OCI-LY1 (cell line): ENCODE results near the gene BIK.

ENCODE experiments used
- H2AFZ ChIP-seq: fragments of 200-600 bp; sonication (generic), shearing (Covaris generic); 2 replicates; pipeline ENCODE4 v1.6.0; 2014; ENCODE audit warnings: antibody characterized with exemption, mild to moderate bottlenecking, low read length
- H3F3A ChIP-seq: fragments of 200-600 bp; sonication (generic), shearing (Covaris generic); 2 replicates; pipeline ENCODE4 v1.6.0; 2014; ENCODE audit warnings: mild to moderate bottlenecking, antibody characterized with exemption, low read length, moderate library complexity; ENCODE audit not compliant: insufficient read depth
- H3K27ac ChIP-seq: fragments of 200-600 bp; sonication (generic); 2 replicates; pipeline ENCODE4 v1.5.1; 2014; ENCODE audit warnings: low read length, mixed run types, mild to moderate bottlenecking, low read depth; ENCODE audit not compliant: poor library complexity, severe bottlenecking
- H3K27me3 ChIP-seq: fragments of 200-600 bp; sonication (generic); 2 replicates; pipeline ENCODE4 v1.6.0; 2014; ENCODE audit warnings: antibody characterized with exemption, mild to moderate bottlenecking, low read length, moderate library complexity; ENCODE audit not compliant: insufficient read depth
- H3K36me3 ChIP-seq: fragments of 200-600 bp; sonication (generic); 2 replicates; pipeline ENCODE4 v1.6.1; 2014; ENCODE audit warnings: mild to moderate bottlenecking, antibody characterized with exemption, low read length, moderate library complexity, mixed read lengths; ENCODE audit not compliant: insufficient read depth
- H3K4me1 ChIP-seq: fragments of 200-600 bp; sonication (generic); 2 replicates; pipeline ENCODE4 v1.5.1; 2014; ENCODE audit warnings: mild to moderate bottlenecking, low read length, moderate library complexity; ENCODE audit not compliant: insufficient read depth, severe bottlenecking
- H3K4me2 ChIP-seq: fragments of 200-600 bp; sonication (generic), shearing (Covaris generic); 2 replicates; pipeline ENCODE4 v1.6.1; 2014; ENCODE audit warnings: low read length
- H3K4me3 ChIP-seq: fragments of 200-600 bp; sonication (generic); 2 replicates; pipeline ENCODE4 v1.5.1; 2014; ENCODE audit warnings: low read length, low read depth, mild to moderate bottlenecking, mixed read lengths; ENCODE audit not compliant: poor library complexity, severe bottlenecking
- H3K79me2 ChIP-seq: fragments of 200-600 bp; shearing (Covaris generic); 2 replicates; pipeline ENCODE4 v1.6.1; 2016; ENCODE audit warnings: mixed run types, low read length, mixed read lengths; ENCODE audit not compliant: insufficient read depth
- H3K9ac ChIP-seq: fragments of 200-600 bp; sonication (generic), shearing (Covaris generic); 2 replicates; pipeline ENCODE4 v1.6.1; 2014; ENCODE audit warnings: mild to moderate bottlenecking, low read length, mixed read lengths
- H3K9me2 ChIP-seq: fragments of 200-600 bp; sonication (generic), shearing (Covaris generic); 2 replicates; pipeline ENCODE4 v1.6.1; 2014; ENCODE audit warnings: low read depth, mild to moderate bottlenecking, low read length, mixed read lengths
- H3K9me3 ChIP-seq: fragments of 200-600 bp; shearing (Covaris generic); 2 replicates; pipeline ENCODE4 v1.6.1; 2014; ENCODE audit warnings: low read length, mixed read lengths
- H4K20me1 ChIP-seq: fragments of 200-600 bp; sonication (generic), shearing (Covaris generic); 2 replicates; pipeline ENCODE4 v1.6.0; 2016; ENCODE audit warnings: mild to moderate bottlenecking, low read length; ENCODE audit not compliant: insufficient read depth
- CTCF ChIP-seq: fragments of 200-600 bp; sonication (generic), shearing (Covaris generic); IDR thresholded peaks from 2 replicates; pipeline ENCODE4 v1.5.1; 2017; ENCODE audit warnings: mild to moderate bottlenecking, antibody characterized with exemption, low read length, moderate library complexity, mixed read lengths
- EZH2 ChIP-seq: fragments of 200-600 bp; sonication (generic), shearing (Covaris generic); IDR thresholded peaks from 2 replicates; pipeline ENCODE4 v1.8.0; 2017; ENCODE audit warnings: borderline replicate concordance, mixed run types, mild to moderate bottlenecking, antibody characterized with exemption, low read length, moderate library complexity, mixed read lengths

BIK gene

GRCh38 chr22:43092085-43092484, 18.5 kb upstream of the BIK start:
- Histone ChIP-seq H3F3A (0 out of 2 replicates have a peak, but pooled peaks cover 3% of the 10 kb centered on the region), H3K9me3 (peaks cover 9% of the 10 kb centered on the region), H3K27ac (peak overlapping the region; percentile 64), H3K9ac (no peak overlapping the region), H3K4me2 (peak overlapping the region; percentile 35; the same call in 1 of the 2 replicates), H3K27me3 (no peaks in the 10 kb centered on the region), H2AFZ (no peak overlapping the region; the same call in 1 of the 2 replicates), H3K4me1 (peaks cover 19% of the 10 kb centered on the region), H3K79me2 (no peaks in the 10 kb centered on the region), H3K4me3 (no peak overlapping the region), H4K20me1 (no peaks in the 10 kb centered on the region), H3K9me2 (no peaks in the 10 kb centered on the region), H3K36me3 (peaks cover 1% of the 10 kb centered on the region; the same call in 1 of the 2 replicates)
- TF ChIP-seq EZH2, result no peak
- TF ChIP-seq CTCF, result no peak

GRCh38 chr22:43094085-43094484, 16.5 kb upstream of the BIK start:
- H3F3A ChIP-seq, result 0 out of 2 replicates have a peak, but pooled peaks cover 3% of the 10 kb centered on the region
- no peak overlapping the region for H3K9ac ChIP-seq
- peaks cover 15% of the 10 kb centered on the region for H3K4me1 ChIP-seq
- H3K27me3 ChIP-seq, result no peaks in the 10 kb centered on the region
- no peak overlapping the region for H3K4me3 ChIP-seq
- H3K36me3 ChIP-seq, result peaks cover 2% of the 10 kb centered on the region; the same call in 1 of the 2 replicates
- no peak overlapping the region for H3K27ac ChIP-seq
- no peak overlapping the region for H2AFZ ChIP-seq
- H3K9me3 ChIP-seq, result peaks cover 9% of the 10 kb centered on the region
- no peaks in the 10 kb centered on the region for H3K9me2 ChIP-seq
- H3K4me2 ChIP-seq, result no peak overlapping the region
- TF ChIP-seq EZH2, result no peak
- TF ChIP-seq CTCF, result peak; percentile 40; the same call in 1 of the 2 replicates
- no peaks in the 10 kb centered on the region for H3K79me2 ChIP-seq
- H4K20me1 ChIP-seq, result no peaks in the 10 kb centered on the region

GRCh38 chr22:43094551-43094950, 16.0 kb upstream of the BIK start:
- H3K9ac ChIP-seq, result no peak overlapping the region
- H3F3A ChIP-seq, result 0 out of 2 replicates have a peak, but pooled peaks cover 3% of the 10 kb centered on the region
- no peaks in the 10 kb centered on the region for H3K79me2 ChIP-seq
- no peaks in the 10 kb centered on the region for H3K9me2 ChIP-seq
- H3K4me2 ChIP-seq, result no peak overlapping the region
- no peaks in the 10 kb centered on the region for H3K27me3 ChIP-seq
- H4K20me1 ChIP-seq, result no peaks in the 10 kb centered on the region
- TF ChIP-seq CTCF, result no peak
- peaks cover 15% of the 10 kb centered on the region for H3K4me1 ChIP-seq
- peaks cover 9% of the 10 kb centered on the region for H3K9me3 ChIP-seq
- H3K36me3 ChIP-seq, result peaks cover 2% of the 10 kb centered on the region; the same call in 1 of the 2 replicates
- H2AFZ ChIP-seq, result no peak overlapping the region
- H3K4me3 ChIP-seq, result no peak overlapping the region
- H3K27ac ChIP-seq, result no peak overlapping the region
